ENCODE data around the gene ENO2. TPM values are rescaled to one million over a fixed set of nuclear protein-coding genes. Genes with fewer than 3 reads are reported as not detected.
A peak's percentile ranks its signal among the peaks of the same experiment; 100 is the strongest.

Gene ENO2
- total RNA-seq, 1 donor from 2014 or later = 169 TPM

- FAIRE-seq = no peak
- peak in 1 of 2 donors; percentile 15 for DNase-seq (ENCODE audit: low spot score in 2 of 2)
Measured at GRCh38 chr12:6958609-6959057, 44.3 kb downstream of the ENO2 start.

- peak; percentile 29 to 35 for DNase-seq (ENCODE audit: low spot score in 2 of 2)
Measured at GRCh38 chr12:6959058-6959804, 44.9 kb downstream of the ENO2 start.

GRCh38 chr12:6959805-6960592, 45.6 kb downstream of the ENO2 start:
- no peak for FAIRE-seq
- peak in 1 of 2 donors; percentile 11 for DNase-seq (ENCODE audit: low spot score in 2 of 2)

More at GRCh38 chr12:6959058-6959804, 44.9 kb downstream of the ENO2 start:
- no peak for FAIRE-seq

- DNase-seq (ENCODE audit: low spot score in 2 of 2) (peak; percentile 13 to 32), FAIRE-seq (no peak)
Measured at GRCh38 chr12:6960593-6961277, 46.4 kb downstream of the ENO2 start.

GRCh38 chr12:6961278-6961694, 46.9 kb downstream of the ENO2 start:
- DNase-seq (ENCODE audit: low spot score in 2 of 2) (peak; percentile 17 to 61), FAIRE-seq (no peak)

GRCh38 chr12:6961695-6962284, 47.4 kb downstream of the ENO2 start:
- peak; percentile 25 to 69 for DNase-seq (ENCODE audit: low spot score in 2 of 2)
- no peak for FAIRE-seq

GRCh38 chr12:6962285-6963015, 48.1 kb downstream of the ENO2 start:
- FAIRE-seq (no peak), DNase-seq (ENCODE audit: low spot score in 2 of 2) (peak in 1 of 2 donors; percentile 11)

GRCh38 chr12:6963016-6963731, 48.8 kb downstream of the ENO2 start:
- FAIRE-seq = no peak

GRCh38 chr12:6963791-6964413, 49.5 kb downstream of the ENO2 start:
- FAIRE-seq = no peak
- peak in 1 of 2 donors; percentile 15 for DNase-seq (ENCODE audit: low spot score in 2 of 2)

More at GRCh38 chr12:6963016-6963731, 48.8 kb downstream of the ENO2 start:
- DNase-seq (ENCODE audit: low spot score in 2 of 2) = peak in 1 of 2 donors; percentile 9

- DNase-seq (ENCODE audit: low spot score in 2 of 2) (peak in 1 of 2 donors; percentile 29), FAIRE-seq (no peak)
Measured at GRCh38 chr12:6964605-6965025, 50.2 kb downstream of the ENO2 start.

- FAIRE-seq = no peak
Measured at GRCh38 chr12:6965026-6965661, 50.8 kb downstream of the ENO2 start.

GRCh38 chr12:6965714-6966113, 51.3 kb downstream of the ENO2 start:
- DNase-seq (ENCODE audit: low spot score in 2 of 2) = peak in 1 of 2 donors; percentile 18
- FAIRE-seq = no peak

More at GRCh38 chr12:6965026-6965661, 50.8 kb downstream of the ENO2 start:
- peak; percentile 77 to 89 for DNase-seq (ENCODE audit: low spot score in 2 of 2)

- DNase-seq (ENCODE audit: low spot score in 2 of 2) = no peak
- FAIRE-seq = no peak
Measured at GRCh38 chr12:6966351-6966750, 52.0 kb downstream of the ENO2 start.

- FAIRE-seq (no peak), DNase-seq (ENCODE audit: low spot score in 2 of 2) (no peak)
Measured at GRCh38 chr12:6967651-6968100, 53.3 kb downstream of the ENO2 start.

- no peak for FAIRE-seq
- no peak for DNase-seq (ENCODE audit: low spot score in 2 of 2)
Measured at GRCh38 chr12:6968426-6968825, 54.0 kb downstream of the ENO2 start.

GRCh38 chr12:6970096-6970527, 55.7 kb downstream of the ENO2 start:
- FAIRE-seq (no peak), DNase-seq (ENCODE audit: low spot score in 2 of 2) (peak in 1 of 2 donors; percentile 11)

All from frontal cortex (tissue), 4 donors.